Gastroesophageal sphincter (tissue), 3 donors: ENCODE measurements around the gene TPCN1.

ENCODE experiments used
- CTCF ChIP-seq, 4 experiments: fragments of 200-600 bp in 2 of 4; fragments of 450-650 bp in 2 of 4; sonication (generic) in 1 of 4; IDR thresholded peaks; one replicate each; pipeline ENCODE4 v1.5.1; 2017 to 2019; ENCODE audit warnings: antibody characterized with exemption in 4 of 4, mild to moderate bottlenecking in 2 of 4, moderate library complexity in 2 of 4
- POLR2A ChIP-seq, 2 donors: fragments of 450-650 bp; IDR thresholded peaks; one replicate each; pipeline ENCODE4 v1.6.1; 2017; ENCODE audit warnings: antibody characterized with exemption in 2 of 2, mild to moderate bottlenecking in 2 of 2, moderate library complexity in 1 of 2
- POLR2AphosphoS5 ChIP-seq: sonication (generic); formaldehyde crosslinking; IDR thresholded peaks from one replicate; pipeline ENCODE4 v1.6.1; 2017; ENCODE audit warnings: antibody characterized with exemption

- TF ChIP-seq POLR2A (IDR thresholded peaks at IDR 0.05) = no peak
- TF ChIP-seq POLR2AphosphoS5 = no peak
- TF ChIP-seq CTCF (IDR thresholded peaks at IDR 0.05) = no peak
Measured at GRCh38 chr12:113292091-113292490, 70.8 kb downstream of the TPCN1 start.
